ENCODE data around the gene PIGS.
A peak's percentile ranks its signal among the peaks of the same experiment; 100 is the strongest.
"Not testable (repeated sequence)": the region's sequence is repeated elsewhere in the genome, so short reads cannot be mapped to it uniquely, and the experiment has no call there.

The PIGS gene

DNA sequence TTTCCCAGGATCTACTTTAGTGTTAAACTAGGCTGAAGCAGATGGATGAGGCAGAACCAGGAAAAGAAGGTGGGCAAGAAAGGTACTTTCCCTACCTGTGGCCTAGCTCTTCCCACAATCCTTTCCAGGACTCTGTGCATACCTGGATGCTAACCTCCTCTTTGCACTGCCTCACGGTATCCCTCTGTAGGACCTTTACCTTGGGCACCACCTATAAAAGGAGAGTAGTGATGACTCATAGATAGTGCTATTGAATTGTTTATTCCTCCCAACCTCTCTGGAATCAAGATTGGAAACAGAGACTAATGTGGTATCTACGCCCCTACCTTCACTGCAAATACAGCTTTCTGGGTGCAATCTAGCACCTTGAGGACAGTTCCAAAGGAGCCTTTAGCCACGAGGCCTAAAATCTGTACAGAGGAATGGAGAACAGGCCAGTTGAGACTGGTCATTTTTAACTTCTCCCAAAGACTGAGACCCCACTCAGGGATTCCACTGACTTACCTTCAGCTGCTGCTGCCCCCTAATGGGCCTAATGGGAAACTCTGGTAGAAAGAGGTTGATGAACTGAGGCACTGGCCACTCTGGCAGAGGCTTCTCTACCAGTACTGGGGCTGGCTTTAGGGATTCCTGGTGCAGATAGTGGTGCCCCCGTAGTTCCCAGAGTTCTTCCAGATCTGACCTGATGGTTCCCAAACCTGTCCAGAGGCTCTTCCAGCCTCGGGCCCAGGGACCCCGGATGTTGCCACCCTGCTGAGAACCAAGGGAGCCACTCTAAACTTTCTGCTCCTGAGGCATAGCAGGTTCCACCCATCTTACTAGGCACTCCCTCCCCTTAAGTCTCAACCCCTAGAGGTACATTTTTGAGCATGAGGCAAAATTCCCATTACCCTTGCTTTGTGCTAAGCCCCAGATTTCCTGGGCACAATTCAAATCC, 41.9 kb upstream of the PIGS start:
- no peak overlapping the region for H3K4me3 ChIP-seq (ENCODE audit: low read depth, low read length)
- peak; percentile 70 for DNase-seq (ENCODE audit: low read depth)
- TF ChIP-seq, protein P1, sequence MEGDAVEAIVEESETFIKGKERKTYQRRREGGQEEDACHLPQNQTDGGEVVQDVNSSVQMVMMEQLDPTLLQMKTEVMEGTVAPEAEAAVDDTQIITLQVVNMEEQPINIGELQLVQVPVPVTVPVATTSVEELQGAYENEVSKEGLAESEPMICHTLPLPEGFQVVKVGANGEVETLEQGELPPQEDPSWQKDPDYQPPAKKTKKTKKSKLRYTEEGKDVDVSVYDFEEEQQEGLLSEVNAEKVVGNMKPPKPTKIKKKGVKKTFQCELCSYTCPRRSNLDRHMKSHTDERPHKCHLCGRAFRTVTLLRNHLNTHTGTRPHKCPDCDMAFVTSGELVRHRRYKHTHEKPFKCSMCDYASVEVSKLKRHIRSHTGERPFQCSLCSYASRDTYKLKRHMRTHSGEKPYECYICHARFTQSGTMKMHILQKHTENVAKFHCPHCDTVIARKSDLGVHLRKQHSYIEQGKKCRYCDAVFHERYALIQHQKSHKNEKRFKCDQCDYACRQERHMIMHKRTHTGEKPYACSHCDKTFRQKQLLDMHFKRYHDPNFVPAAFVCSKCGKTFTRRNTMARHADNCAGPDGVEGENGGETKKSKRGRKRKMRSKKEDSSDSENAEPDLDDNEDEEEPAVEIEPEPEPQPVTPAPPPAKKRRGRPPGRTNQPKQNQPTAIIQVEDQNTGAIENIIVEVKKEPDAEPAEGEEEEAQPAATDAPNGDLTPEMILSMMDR (conservative IDR thresholded peaks at IDR 0.05; ENCODE audit: low read depth, low read length) = peak; percentile 86

GRCh38 chr17:28612531-28612930, 41.2 kb upstream of the PIGS start:
- no peak overlapping the region for H3K4me3 ChIP-seq (ENCODE audit: low read depth, low read length)
- TF ChIP-seq, protein P1 (conservative IDR thresholded peaks at IDR 0.05; ENCODE audit: low read depth, low read length) = no peak
- DNase-seq (ENCODE audit: low read depth) = no peak

GRCh38 chr17:28610376-28610775, 39.1 kb upstream of the PIGS start:
- no peak for DNase-seq (ENCODE audit: low read depth)
- no peak overlapping the region for H3K4me3 ChIP-seq (ENCODE audit: low read depth, low read length)
- TF ChIP-seq, protein P1 (conservative IDR thresholded peaks at IDR 0.05; ENCODE audit: low read depth, low read length) = no peak

DNA sequence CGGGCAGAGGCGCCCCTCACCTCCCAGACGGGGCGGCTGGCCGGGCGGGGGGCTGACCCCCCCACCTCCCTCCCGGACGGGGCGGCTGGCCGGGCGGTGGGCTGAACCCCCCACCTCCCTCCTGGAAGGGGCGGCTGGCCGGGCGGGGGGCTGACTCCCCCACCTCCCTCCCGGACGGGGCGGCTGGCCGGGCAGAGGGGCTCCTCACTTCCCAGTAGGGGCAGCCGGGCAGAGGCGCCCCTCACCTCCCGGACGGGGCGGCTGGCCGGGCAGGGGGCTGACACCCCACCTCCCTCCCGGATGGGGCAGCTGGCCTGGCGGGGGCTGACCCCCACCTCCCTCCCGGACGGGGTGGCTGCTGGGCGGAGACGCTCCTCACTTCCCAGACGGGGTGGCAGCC, 32.7 kb upstream of the PIGS start:
- DNase-seq (ENCODE audit: low read depth); H3K4me3 ChIP-seq (ENCODE audit: low read depth, low read length): not testable (repeated sequence)

GRCh38 chr17:28599311-28600184, 28.2 kb upstream of the PIGS start:
- TF ChIP-seq, protein P1 (conservative IDR thresholded peaks at IDR 0.05; ENCODE audit: low read depth, low read length) = no peak
- peak overlapping the region; percentile 83 for H3K4me3 ChIP-seq (ENCODE audit: low read depth, low read length)
- DNase-seq (ENCODE audit: low read depth) = peak; percentile 85

DNA sequence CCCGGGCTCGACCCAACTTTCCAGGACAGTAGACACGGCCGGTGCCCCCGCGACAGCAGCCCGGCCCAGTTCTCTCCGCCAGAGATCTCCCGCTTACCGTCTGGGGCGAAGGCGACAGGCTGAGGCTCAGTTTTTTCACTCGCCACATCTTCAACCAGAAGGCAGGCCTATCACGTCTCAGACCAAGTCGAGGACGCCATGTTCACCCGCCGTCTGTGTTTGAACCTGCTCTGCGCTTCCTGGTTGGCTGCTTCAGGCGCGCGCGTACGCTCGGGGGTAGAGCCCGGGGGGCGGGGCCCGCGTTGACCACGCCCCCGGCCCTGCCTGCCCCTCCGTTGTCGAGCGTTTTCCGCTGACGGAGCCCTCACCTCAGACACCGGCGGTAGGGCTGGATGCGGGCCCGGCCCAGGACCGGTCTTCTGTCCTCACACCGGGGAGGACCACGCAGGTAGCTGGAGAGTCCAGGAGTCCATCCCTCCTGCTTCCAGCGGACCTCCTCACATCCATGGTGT, 27.5 kb upstream of the PIGS start, which contains the start of gene SPAG5:
Gene SPAG5 (minus strand): TSS at position 227 of the 512 bp plus-strand sequence. CDS start 79 bp downstream, at position 148.
- TF ChIP-seq, protein P1 (conservative IDR thresholded peaks at IDR 0.05; ENCODE audit: low read depth, low read length) = no peak
- DNase-seq (ENCODE audit: low read depth) = peak; percentile 93
- H3K4me3 ChIP-seq (ENCODE audit: low read depth, low read length) = peak within 1 kb of the TSS; percentile 83

- DNase-seq (ENCODE audit: low read depth) = no peak
- peak overlapping the region; percentile 83 for H3K4me3 ChIP-seq (ENCODE audit: low read depth, low read length)
- TF ChIP-seq, protein P1 (conservative IDR thresholded peaks at IDR 0.05; ENCODE audit: low read depth, low read length) = no peak
Observed at GRCh38 chr17:28598389-28598788, 27.1 kb upstream of the PIGS start.
